Hypothalamus (tissue), 51 donors: Measurements from ENCODE around the gene CTDP1.

ENCODE experiments used
- DNase-seq, 51 donors: peaks; one replicate each; lab custom pipeline; 2025; lab: John Stamatoyannopoulos, UW

The CTDP1 gene

DNA sequence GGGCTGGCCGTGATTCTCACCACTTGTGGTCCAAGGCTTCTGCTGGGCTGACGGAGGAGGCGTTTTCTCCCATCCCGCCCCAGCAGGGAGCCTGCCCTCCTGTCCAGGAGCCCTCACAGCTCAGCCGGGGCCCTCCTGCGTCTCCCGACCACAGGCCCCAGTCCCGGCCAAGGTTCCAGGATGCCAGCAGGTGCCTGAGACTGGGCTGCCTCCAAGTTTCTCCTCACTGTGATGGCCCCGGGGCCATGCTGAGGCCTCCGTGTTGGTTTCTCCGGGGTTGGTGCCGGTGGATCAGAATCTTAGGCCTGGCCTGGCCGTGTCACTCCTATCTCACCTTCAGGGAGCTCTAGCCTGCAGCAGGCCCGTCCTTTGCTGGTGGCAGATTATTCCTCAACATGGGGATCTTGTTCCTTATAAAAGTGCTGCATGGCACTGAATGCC lies 124.0 kb downstream of the CTDP1 start:
- no peak for DNase-seq
